Measurements from ENCODE around the gene AKR1C1. TPM values are rescaled to one million over a fixed set of nuclear protein-coding genes. Genes with fewer than 3 reads are reported as not detected.

Gene AKR1C1
- total RNA-seq, 1 experiment from 2014 or later = 2.1 TPM

- DNase-seq (ENCODE audit: low read depth, low spot score) = no peak
- ChIA-PET POLR2A (no interaction called here), RAD21 (ENCODE audit: low non-redundant PET in 1 of 2, low total read pairs in 2 of 2, uncharacterized antibody in 2 of 2, unreplicated experiment in 2 of 2) (no interaction called here), CTCF (no interaction called here)
- H3K79me2 ChIP-seq (ENCODE audit: insufficient read depth, low read length) = no peaks in the 10 kb centered on the region
- no peak overlapping the region for H2AFZ ChIP-seq (ENCODE audit: low read depth, low read length, poor library complexity, severe bottlenecking)
- H3K4me3 ChIP-seq (replicated peaks in 1 of 2; ENCODE audit: low read depth in 1 of 2, low read length in 2 of 2) = no peak overlapping the region
- H3K9me3 ChIP-seq (ENCODE audit: control insufficient read depth in 1 of 2, insufficient read depth in 1 of 2, low read depth in 1 of 2, low read length in 2 of 2) = no peaks in the 10 kb centered on the region
- no peak overlapping the region for H3K4me2 ChIP-seq (ENCODE audit: low read length)
- H3K36me3 ChIP-seq (ENCODE audit: control insufficient read depth in 1 of 2, insufficient read depth in 2 of 2, low read length in 2 of 2) = no peaks in the 10 kb centered on the region
- intact Hi-C loops (cut with micrococcal nuclease) = no loop called here
- H3K4me1 ChIP-seq (ENCODE audit: control insufficient read depth in 1 of 2, insufficient read depth in 2 of 2, low read length in 2 of 2) = no peaks in the 10 kb centered on the region
- no peak overlapping the region for H3K27ac ChIP-seq (ENCODE audit: low read depth, low read length)
- no peaks in the 10 kb centered on the region for H3K27me3 ChIP-seq (ENCODE audit: insufficient read depth, low read length)
- no peaks in the 10 kb centered on the region for H4K20me1 ChIP-seq (ENCODE audit: insufficient read depth)
- no peaks in the 10 kb centered on the region for H3K9me2 ChIP-seq (ENCODE audit: insufficient read depth)
- no peak for ATAC-seq
- H3K9ac ChIP-seq (ENCODE audit: low read length) = no peak overlapping the region
- TF ChIP-seq TCF7L2 (IDR thresholded peaks at IDR 0.05; ENCODE audit: borderline replicate concordance, extremely low read depth, insufficient read depth, insufficient read length) (no peak), ZBTB33 (IDR thresholded peaks at IDR 0.05; ENCODE audit: extremely low read depth, insufficient replicate concordance, low read length) (no peak), SRF (IDR thresholded peaks at IDR 0.05; ENCODE audit: low read depth) (no peak), CEBPB (IDR thresholded peaks at IDR 0.05; ENCODE audit: low read depth) (no peak), SP1 (IDR thresholded peaks at IDR 0.05; ENCODE audit: low read depth) (no peak), REST (IDR thresholded peaks at IDR 0.05; ENCODE audit: low read depth) (no peak), CTCF (IDR thresholded peaks at IDR 0.05 in 2 of 3, conservative IDR thresholded peaks at IDR 0.05 in 1 of 3; ENCODE audit: borderline replicate concordance in 1 of 3, insufficient read depth in 1 of 3, low read depth in 2 of 3, low read length in 2 of 3) (no peak), ZFX (IDR thresholded peaks at IDR 0.05) (no peak), ZNF274 (IDR thresholded peaks at IDR 0.05; ENCODE audit: low read depth, low read length) (no peak), POLR2A (IDR thresholded peaks at IDR 0.05; ENCODE audit: borderline replicate concordance, extremely low read depth, insufficient read depth, insufficient read length) (no peak), EZH2 (IDR thresholded peaks at IDR 0.05) (no peak), ATF3 (IDR thresholded peaks at IDR 0.05) (no peak), ELF1 (IDR thresholded peaks at IDR 0.05; ENCODE audit: borderline replicate concordance, low read depth) (no peak), RAD21 (IDR thresholded peaks at IDR 0.05; ENCODE audit: low read depth) (no peak), POLR2AphosphoS5 (IDR thresholded peaks at IDR 0.05; ENCODE audit: low read depth, low read length) (no peak), EZH2phosphoT487 (IDR thresholded peaks at IDR 0.05; ENCODE audit: borderline replicate concordance) (no peak), YY1 (IDR thresholded peaks at IDR 0.05; ENCODE audit: extremely low read depth, insufficient replicate concordance, low read depth, low read length) (no peak)
- no TSS peak for BruUV-seq (replicated peaks)
Observed at GRCh38 chr10:4953405-4953804, 9.8 kb upstream of the AKR1C1 start.

Data from HCT116 (cell line).